ENCODE data around the gene SHANK2.

DNA sequence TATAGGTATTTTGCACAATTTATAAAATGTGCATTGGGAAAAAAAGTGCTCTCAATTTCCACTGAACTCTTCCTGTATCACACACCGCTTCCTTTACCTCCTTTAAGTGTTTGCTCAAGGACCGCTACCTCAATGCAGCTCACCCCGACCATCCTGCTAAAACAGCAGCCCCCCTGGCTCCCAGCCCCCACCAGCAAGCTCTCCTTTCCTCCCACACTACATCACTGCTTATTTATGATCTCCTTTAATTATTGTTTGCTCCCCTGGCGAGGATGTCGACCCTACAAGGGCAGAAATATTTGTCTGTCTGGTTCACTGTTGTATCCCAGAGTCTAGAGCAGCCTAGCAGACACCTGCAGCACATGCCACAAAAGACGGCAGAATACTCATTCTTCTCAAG is 10.0 kb downstream of the SHANK2 start:
- TF ChIP-seq SUZ12 (IDR thresholded peaks at IDR 0.05; ENCODE audit: extremely low read depth, insufficient read depth, insufficient read length): no peak
- no peak for TF ChIP-seq YY1 (IDR thresholded peaks at IDR 0.05; ENCODE audit: insufficient read depth, insufficient read length)
